GM06990 (cell line): ENCODE measurements around the gene SIM2.

Source experiments
- DNase-seq: peaks from one replicate; pipeline ENCODE4 v3.0.0-alpha.2; 2011; ENCODE audit not compliant: insufficient read length; ENCODE audit errors: extremely low read depth
- H3K27me3 ChIP-seq: replicated peaks from 2 replicates; pipeline ENCODE4 v1.6.0; 2011; ENCODE audit warnings: low read length; ENCODE audit not compliant: control insufficient read depth, insufficient read depth
- H3K36me3 ChIP-seq: 2 replicates; pipeline ENCODE4 v1.5.1; 2011; ENCODE audit warnings: low read length; ENCODE audit not compliant: control insufficient read depth, insufficient read depth
- H3K4me3 ChIP-seq: replicated peaks from 2 replicates; pipeline ENCODE4 v1.5.1; 2011; ENCODE audit warnings: low read depth, mild to moderate bottlenecking, control low read depth, low read length
- CTCF ChIP-seq: IDR thresholded peaks from 2 replicates; pipeline ENCODE4 v1.5.1; 2011; ENCODE audit warnings: low read length, control low read depth, mild to moderate bottlenecking, inconsistent platforms; ENCODE audit not compliant: insufficient read depth, poor library complexity, severe bottlenecking

The SIM2 gene

GRCh38 chr21:36765229-36765628, 66.3 kb downstream of the SIM2 start:
- Histone ChIP-seq H3K27me3 (no peaks in the 10 kb centered on the region), H3K36me3 (no peaks in the 10 kb centered on the region), H3K4me3 (no peak overlapping the region)
- DNase-seq: no peak
- no peak for TF ChIP-seq CTCF

- H3K36me3 ChIP-seq: no peaks in the 10 kb centered on the region
- H3K4me3 ChIP-seq: no peak overlapping the region
- H3K27me3 ChIP-seq: no peaks in the 10 kb centered on the region
- DNase-seq: no peak
- no peak for TF ChIP-seq CTCF
These were observed 67.6 kb downstream of the SIM2 start for GRCh38 chr21:36766511-36766910.

GRCh38 chr21:36767096-36767495, 68.2 kb downstream of the SIM2 start:
- Histone ChIP-seq H3K27me3 (no peaks in the 10 kb centered on the region), H3K4me3 (no peak overlapping the region), H3K36me3 (no peaks in the 10 kb centered on the region)
- no peak for DNase-seq
- TF ChIP-seq CTCF: no peak

- Histone ChIP-seq H3K4me3 (no peak overlapping the region), H3K27me3 (no peaks in the 10 kb centered on the region), H3K36me3 (no peaks in the 10 kb centered on the region)
- no peak for DNase-seq
- TF ChIP-seq CTCF: no peak
These were observed 69.6 kb downstream of the SIM2 start for GRCh38 chr21:36768496-36768895.

- no peaks in the 10 kb centered on the region for H3K27me3 ChIP-seq
- H3K36me3 ChIP-seq: no peaks in the 10 kb centered on the region
- TF ChIP-seq CTCF: no peak
- no peak overlapping the region for H3K4me3 ChIP-seq
- no peak for DNase-seq
These were observed 70.3 kb downstream of the SIM2 start for GRCh38 chr21:36769051-36769839.
